K562 (cell line): Measurements from ENCODE around the gene BRD4. TPM values are rescaled to one million over a fixed set of nuclear protein-coding genes. Genes with fewer than 3 reads are reported as not detected.

Experiments used
- ATAC-seq: fragments of 200-7000 bp; cut with Tn5 transposase; 3 replicates; pipeline ENCODE4 v1.9.1; 2020; ENCODE audit warnings: moderate library complexity
- BruUV-seq: library from RNA; stranded (reverse); fragments of 400-500 nt; replicated peaks from 2 replicates; lab custom pipeline; 2021; lab: Mats Ljungman, UMichigan
- CTCF ChIA-PET: fragments of 300-600 bp; formaldehyde crosslinking; extraction: SDS; loops from one replicate; lab custom pipeline; 2021; ENCODE audit warnings: low intra/inter-chr PET ratio; lab: Yijun Ruan, JAX
- POLR2A ChIA-PET: fragments of 300-600, 350-650 bp; sonication (Branson Sonifier 250); formaldehyde crosslinking; extraction: SDS; loops from one replicate; lab custom pipeline; 2021; ENCODE audit warnings: antibody characterized with exemption, inconsistent platforms; lab: Yijun Ruan, JAX
- DNase-seq, 4 experiments: peaks; one replicate each; pipeline versions ENCODE4 v3.0.0 to v3.0.0-alpha.2; 2011 to 2018; ENCODE audit warnings: low spot score in 3 of 4, mixed read lengths in 3 of 4; ENCODE audit errors: extremely low read depth in 1 of 4
- FAIRE-seq: peaks from 2 replicates; lab custom pipeline; 2011; peaks lifted over from hg19 to GRCh38; lab: Jason Lieb, UNC
- H2AFZ ChIP-seq: 2 replicates; pipeline ENCODE4 v1.6.0; 2011; ENCODE audit warnings: low read depth, low read length, control low read depth, inconsistent platforms
- H3K27ac ChIP-seq: fragments of 200-600 bp; 3 replicates; pipeline ENCODE4 v1.8.0; 2011; ENCODE audit warnings: low read depth, mild to moderate bottlenecking, control low read depth, inconsistent platforms, low read length, moderate library complexity, mixed read lengths; ENCODE audit errors: extremely low read depth
- H3K27me3 ChIP-seq, 2 experiments: fragments of 300-600 bp in 1 of 2; 2 replicates in 1 of 2; 3 replicates in 1 of 2; pipeline versions ENCODE4 v1.6.0 to v1.8.0; 2011; ENCODE audit warnings: inconsistent platforms in 2 of 2, low read length in 2 of 2, mild to moderate bottlenecking in 1 of 2, mixed read lengths in 1 of 2, moderate library complexity in 1 of 2; ENCODE audit not compliant: control insufficient read depth in 2 of 2, insufficient read depth in 2 of 2
- H3K36me3 ChIP-seq: fragments of 300-600 bp; 3 replicates; pipeline ENCODE4 v1.8.0; 2011; ENCODE audit warnings: mild to moderate bottlenecking, low read length, inconsistent platforms; ENCODE audit not compliant: control insufficient read depth, insufficient read depth
- H3K4me1 ChIP-seq, 2 experiments: fragments of 200-600 bp in 1 of 2; replicated peaks in 1 of 2; 2 replicates in 1 of 2; 3 replicates in 1 of 2; pipeline versions ENCODE4 v1.5.1 to v1.8.0; 2011; ENCODE audit warnings: inconsistent platforms in 2 of 2, low read length in 2 of 2, mild to moderate bottlenecking in 1 of 2, mixed read lengths in 1 of 2, moderate library complexity in 1 of 2; ENCODE audit not compliant: control insufficient read depth in 2 of 2, insufficient read depth in 2 of 2
- H3K4me2 ChIP-seq: 2 replicates; pipeline ENCODE4 v1.6.1; 2011; ENCODE audit warnings: low read length, control low read depth, inconsistent platforms, mixed read lengths; ENCODE audit not compliant: insufficient read depth
- H3K4me3 ChIP-seq: fragments of 200-600 bp; sonication (generic), shearing (Covaris generic); 2 replicates; pipeline ENCODE4 v1.5.1; 2016; ENCODE audit warnings: control low read depth, inconsistent platforms
- H3K79me2 ChIP-seq: fragments of 200-600 bp; 3 replicates; pipeline ENCODE4 v1.8.0; 2011; ENCODE audit warnings: low read length, inconsistent platforms; ENCODE audit not compliant: control insufficient read depth, insufficient read depth
- H3K9ac ChIP-seq, 2 experiments: 2 replicates each; pipeline versions ENCODE4 v1.6.0 to v1.6.1; 2011; ENCODE audit warnings: low read depth in 2 of 2, low read length in 2 of 2, control low read depth in 1 of 2, inconsistent platforms in 1 of 2, mild to moderate bottlenecking in 1 of 2, mixed read lengths in 1 of 2; ENCODE audit not compliant: insufficient read depth in 1 of 2
- H3K9me1 ChIP-seq: one replicate; pipeline ENCODE4 v1.6.0; 2011; ENCODE audit warnings: inconsistent platforms, mild to moderate bottlenecking, low read length, moderate library complexity; ENCODE audit not compliant: control insufficient read depth, insufficient read depth
- H3K9me3 ChIP-seq: replicated peaks from 2 replicates; pipeline ENCODE4 v1.5.1; 2011; ENCODE audit warnings: low read depth, low read length, inconsistent platforms; ENCODE audit not compliant: control insufficient read depth, insufficient read depth
- H4K20me1 ChIP-seq: replicated peaks from 2 replicates; pipeline ENCODE4 v1.6.1; 2011; ENCODE audit warnings: low read length, inconsistent platforms, mixed read lengths; ENCODE audit not compliant: control insufficient read depth, insufficient read depth
- BCLAF1 ChIP-seq, 2 experiments: fragments of 450-650 bp in 1 of 2; IDR thresholded peaks; 2 replicates each; pipeline ENCODE4 v1.6.1; 2011 to 2017; ENCODE audit warnings: low read depth in 2 of 2, antibody characterized with exemption in 1 of 2, borderline replicate concordance in 1 of 2, low read length in 1 of 2, mild to moderate bottlenecking in 1 of 2, mixed read lengths in 1 of 2; ENCODE audit not compliant: control insufficient read depth in 1 of 2
- ELF1 ChIP-seq: fragments of 200-800 bp; sonication (Bioruptor generic); IDR thresholded peaks from 2 replicates; pipeline ENCODE4 v1.6.1; 2016; ENCODE audit warnings: missing genetic modification characterization, missing compliant biosample characterization
- FOS ChIP-seq: IDR thresholded peaks from 3 replicates; pipeline ENCODE4 v1.6.1; 2011; ENCODE audit not compliant: insufficient read length; ENCODE audit errors: extremely low read depth
- NFIC ChIP-seq: fragments of 450-650 bp; IDR thresholded peaks from 2 replicates; pipeline ENCODE4 v1.6.1; 2017; ENCODE audit warnings: mild to moderate bottlenecking, inconsistent platforms
- TOE1 ChIP-seq, 2 experiments: fragments of 450-650 bp in 1 of 2; sonication (generic) in 1 of 2; formaldehyde crosslinking in 1 of 2; IDR thresholded peaks; 2 replicates each; pipeline versions ENCODE4 v1.7.1 to v1.8.0; 2016 to 2022; ENCODE audit warnings: borderline replicate concordance in 2 of 2, mild to moderate bottlenecking in 2 of 2, antibody characterized with exemption in 1 of 2, inconsistent platforms in 1 of 2, low read depth in 1 of 2, missing genetic modification reagents in 1 of 2, moderate library complexity in 1 of 2
- ZNF121 ChIP-seq: sonication (generic); formaldehyde crosslinking; conservative IDR thresholded peaks from 2 replicates; pipeline ENCODE4 v1.8.0; 2022; ENCODE audit warnings: missing genetic modification reagents
- ZNF75A ChIP-seq: fragments of 450-650 bp; formaldehyde crosslinking; IDR thresholded peaks from 2 replicates; pipeline ENCODE4 v1.4.0; 2020; ENCODE audit warnings: mild to moderate bottlenecking
- WGBS: fragments of 100-300 bp; shearing (Covaris generic); methylation state at CpG from one replicate; pipeline ENCODE4 v1.1.6; 2016; ENCODE audit warnings: low coverage, mixed read lengths; ENCODE audit not compliant: insufficient coverage; ENCODE audit errors: missing lambda C conversion rate; 5-methylcytosine and 5-hydroxymethylcytosine counted together
- in situ Hi-C: fragments of 300-500 bp; cut with MboI; formaldehyde crosslinking; loops from 4 replicates; pipeline ENCODE4 v1.15.0; 2018; ENCODE audit warnings: inconsistent platforms, mixed read lengths
- intact Hi-C: fragments of 100-400 bp; cut with micrococcal nuclease; formaldehyde crosslinking; loops from 2 replicates; pipeline ENCODE4 v1.14.2; 2022
- polyA plus RNA-seq, 8 experiments: library from polyadenylated mRNA; depleted of rRNA in 4 of 8; stranded (reverse) in 5 of 8; unstranded in 3 of 8; fragments of >200 nt; fragmentation: Nextera tagmentation in 2 of 8; fragmentation: Illumina TruSeq in 1 of 8; extraction: Ambion mirVana in 2 of 8; extraction: Trizol in 1 of 8; gene quantifications; 2 replicates each; pipeline versions ENCODE4 v1.2.1 to v1.2.3, GENCODE V29; 2011 to 2014; ENCODE audit warnings: inconsistent platforms in 1 of 8, missing spikeins in 1 of 8
- total RNA-seq, 7 experiments: library from RNA; depleted of rRNA in 6 of 7; stranded (reverse); fragments of >200 nt in 6 of 7; fragmentation: Illumina TruSeq in 2 of 7; extraction: Trizol in 2 of 7; gene quantifications; 2 replicates each; pipeline versions ENCODE4 v1.2.1 to v1.2.3, GENCODE V29; 2011 to 2021; ENCODE audit warnings: low replicate concordance in 1 of 7

The BRD4 gene
- total and polyA plus RNA-seq, 9 of the 15 experiments (the other 6 are each of a cell fraction or from before 2014, with no cell fraction given): 1.8 to 105 (median 15.6) TPM

DNA sequence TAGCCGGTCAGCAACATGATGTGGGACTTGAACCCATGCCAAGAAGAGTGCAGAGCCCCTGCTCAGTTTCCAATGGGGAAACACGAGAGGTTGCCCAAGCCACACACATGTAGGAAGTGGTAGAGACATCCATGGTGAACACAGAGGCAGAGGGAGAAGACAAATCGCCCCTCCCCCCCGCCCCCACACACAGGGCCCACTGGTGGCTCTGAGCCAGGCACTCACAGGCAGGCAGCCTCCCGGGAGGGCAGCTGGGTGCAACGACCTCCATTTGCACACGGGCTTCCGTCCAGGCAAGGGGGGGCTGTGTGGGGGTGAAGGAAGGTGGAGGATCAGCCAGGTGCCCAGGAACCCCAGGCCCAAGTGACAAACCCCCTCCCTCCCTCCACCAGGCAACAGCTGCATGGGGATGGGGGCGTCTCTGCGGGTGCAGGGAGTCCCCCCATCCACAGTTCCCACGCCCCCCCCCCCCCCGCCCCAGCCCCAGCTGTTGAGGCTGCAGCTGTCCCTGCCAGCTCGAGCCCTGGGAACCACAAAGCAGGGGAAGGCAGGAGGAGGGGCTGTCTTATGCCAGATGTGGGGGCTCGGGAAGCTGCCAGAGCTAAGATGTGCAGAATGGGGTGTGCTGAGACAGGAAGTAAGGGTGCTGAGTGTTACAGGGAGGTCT is 134.9 kb downstream of the BRD4 start:
- Histone ChIP-seq H3K9me3 (no peaks in the 10 kb centered on the region), H3K9me1 (no peaks in the 10 kb centered on the region), H3K4me3 (no peak overlapping the region), H2AFZ (no peak overlapping the region), H3K36me3 (no peaks in the 10 kb centered on the region), H3K4me2 (no peak overlapping the region), H4K20me1 (no peaks in the 10 kb centered on the region; the same call in 1 of the 2 replicates), H3K9ac (no peak overlapping the region), H3K27ac (no peak overlapping the region), H3K79me2 (no peaks in the 10 kb centered on the region)
- BruUV-seq: no TSS peak
- DNase-seq (no peak), FAIRE-seq (no peak), ATAC-seq (no peak)
- TF ChIP-seq ZNF121 (CRISPR knock-in tag) (no peak), ELF1 (tag) (no peak), BCLAF1 (IDR thresholded peaks at IDR 0.05; ENCODE audit: borderline replicate concordance in 1 of 2, control insufficient read depth in 1 of 2, low read depth in 2 of 2, low read length in 1 of 2) (no peak), FOS (no peak), ZNF75A (CRISPR knock-in tag) (no peak), TOE1 (IDR thresholded peaks at IDR 0.05; ENCODE audit: borderline replicate concordance) (no peak), TOE1 (CRISPR knock-in tag; IDR thresholded peaks at IDR 0.05; ENCODE audit: borderline replicate concordance, low read depth) (no peak), NFIC (peak; percentile 35)
- TF ChIP-seq, all 486 proteins: peak for 1
- ChIA-PET POLR2A (no interaction called here), CTCF (no interaction called here)
- 0% methylated on average over 9 of the region's 14 CpGs for WGBS
- peaks cover 6 to 31% of the 10 kb centered on the region in 2 experiments; a peak in 4 of 5 replicates for H3K27me3 ChIP-seq
- in situ Hi-C loops: no loop called here
- intact Hi-C loops: no loop called here
- peaks cover 0 to 23% of the 10 kb centered on the region in 2 experiments; a peak in 2 of 5 replicates for H3K4me1 ChIP-seq
